Hepatocyte (in vitro differentiated cells): ENCODE results near the gene TMED7.

Source experiments
- CTCF ChIP-seq: fragments of 200-600 bp; sonication (generic); IDR thresholded peaks from 2 replicates; pipeline ENCODE4 v1.5.1; 2016; ENCODE audit warnings: antibody characterized with exemption, mild to moderate bottlenecking; ENCODE audit not compliant: poor library complexity
- EZH2 ChIP-seq: fragments of 200-600 bp; sonication (generic); IDR thresholded peaks from 2 replicates; pipeline ENCODE4 v1.6.1; 2016; ENCODE audit warnings: antibody characterized with exemption, mild to moderate bottlenecking, borderline replicate concordance
- EZH2phosphoT487 ChIP-seq: fragments of 200-600 bp; sonication (generic); IDR thresholded peaks from one replicate; pipeline ENCODE4 v1.6.1; 2018; ENCODE audit warnings: antibody characterized with exemption, mild to moderate bottlenecking, low read depth, moderate library complexity; ENCODE audit not compliant: unreplicated experiment, severe bottlenecking

DNA sequence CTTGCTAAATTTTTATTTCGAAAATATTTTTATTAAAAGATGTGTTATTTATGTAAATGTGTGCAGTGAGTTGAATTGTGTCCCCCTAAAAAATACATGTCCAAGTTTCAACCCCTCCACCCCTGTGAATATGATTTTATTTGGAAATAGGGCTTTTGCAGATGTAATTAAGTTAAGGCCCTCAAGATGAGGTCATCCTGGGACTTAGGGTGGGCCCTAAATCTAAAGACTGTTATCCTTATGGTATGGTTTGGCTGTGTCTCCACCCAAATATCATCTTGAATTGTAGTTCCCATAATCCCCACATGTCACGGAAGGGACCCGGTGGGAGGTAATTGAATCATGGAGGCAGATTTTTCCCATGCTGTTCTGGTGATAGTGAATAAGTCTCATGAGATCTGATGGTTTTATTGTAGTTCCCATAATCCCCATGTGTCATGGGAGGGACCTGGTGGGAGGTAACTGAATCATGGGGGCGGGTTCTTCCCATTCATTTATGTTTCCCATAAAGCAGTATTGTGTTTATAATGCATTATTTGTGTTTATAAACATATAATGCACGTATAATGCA lies 1.5 kb upstream of the TMED7 start:
- no peak for TF ChIP-seq CTCF
- TF ChIP-seq EZH2phosphoT487: no peak
- no peak for TF ChIP-seq EZH2
